ENCODE measurements around the gene BHLHE40. TPM values are rescaled to one million over a fixed set of nuclear protein-coding genes. Genes with fewer than 3 reads are reported as not detected.
A peak's percentile ranks its signal among the peaks of the same experiment; 100 is the strongest.

Gene BHLHE40
- total and polyA plus RNA-seq, 2 of the 13 experiments (the other 11 are each of a cell fraction or from before 2014, with no cell fraction given) = 1.8 to 51.0 TPM

GRCh38 chr3:4985330-4986174, 6.3 kb downstream of the BHLHE40 start (continued):
- TF ChIP-seq ZNF614 (CRISPR knock-in tag; IDR thresholded peaks at IDR 0.05; ENCODE audit: borderline replicate concordance) (0 out of 2 replicates have a peak, but pooled peaks have one; percentile 60), SMARCC2 (IDR thresholded peaks at IDR 0.05) (no peak), TIGD3 (CRISPR knock-in tag; IDR thresholded peaks at IDR 0.05; ENCODE audit: borderline replicate concordance) (no peak), HNRNPLL (IDR thresholded peaks at IDR 0.05; ENCODE audit: low read depth, low read length, poor library complexity, severe bottlenecking) (no peak), HMG20B (CRISPR knock-in tag; conservative IDR thresholded peaks at IDR 0.05) (no peak), TRIM22 (IDR thresholded peaks at IDR 0.05) (no peak), PHB2 (IDR thresholded peaks at IDR 0.05; ENCODE audit: partially characterized antibody) (no peak), ZBTB25 (CRISPR knock-in tag; IDR thresholded peaks at IDR 0.05) (0 out of 2 replicates have a peak, but pooled peaks have one; percentile 26), ZNF737 (CRISPR knock-in tag; IDR thresholded peaks at IDR 0.05; ENCODE audit: borderline replicate concordance) (no peak), ZNF331 (CRISPR knock-in tag; IDR thresholded peaks at IDR 0.05) (0 out of 2 replicates have a peak, but pooled peaks have one; percentile 40), ZNF318 (CRISPR knock-in tag; IDR thresholded peaks at IDR 0.05) (no peak), PITX1 (CRISPR knock-in tag; IDR thresholded peaks at IDR 0.05) (0 out of 2 replicates have a peak, but pooled peaks have one; percentile 37), TEAD2 (CRISPR knock-in tag; IDR thresholded peaks at IDR 0.05) (no peak), ZNF17 (CRISPR knock-in tag; IDR thresholded peaks at IDR 0.05) (no peak), ZNF33A (CRISPR knock-in tag; IDR thresholded peaks at IDR 0.05; ENCODE audit: borderline replicate concordance) (no peak), ZNF33B (CRISPR knock-in tag; IDR thresholded peaks at IDR 0.05) (no peak)
